K562 (cell line): Measurements from ENCODE around the gene GINS1. TPM values are rescaled to one million over a fixed set of nuclear protein-coding genes. Genes with fewer than 3 reads are reported as not detected.

Experiments used
- ATAC-seq: fragments of 200-7000 bp; cut with Tn5 transposase; 3 replicates; pipeline ENCODE4 v1.9.1; 2020; ENCODE audit warnings: moderate library complexity
- BruUV-seq: library from RNA; stranded (reverse); fragments of 400-500 nt; replicated peaks from 2 replicates; lab custom pipeline; 2021; lab: Mats Ljungman, UMichigan
- CTCF ChIA-PET: fragments of 300-600 bp; formaldehyde crosslinking; extraction: SDS; loops from one replicate; lab custom pipeline; 2021; ENCODE audit warnings: low intra/inter-chr PET ratio; lab: Yijun Ruan, JAX
- POLR2A ChIA-PET: fragments of 300-600, 350-650 bp; sonication (Branson Sonifier 250); formaldehyde crosslinking; extraction: SDS; loops from one replicate; lab custom pipeline; 2021; ENCODE audit warnings: antibody characterized with exemption, inconsistent platforms; lab: Yijun Ruan, JAX
- DNase-seq, 4 experiments: peaks; one replicate each; pipeline versions ENCODE4 v3.0.0 to v3.0.0-alpha.2; 2011 to 2018; ENCODE audit warnings: low spot score in 3 of 4, mixed read lengths in 3 of 4; ENCODE audit errors: extremely low read depth in 1 of 4
- FAIRE-seq: peaks from 2 replicates; lab custom pipeline; 2011; peaks lifted over from hg19 to GRCh38; lab: Jason Lieb, UNC
- H2AFZ ChIP-seq: 2 replicates; pipeline ENCODE4 v1.6.0; 2011; ENCODE audit warnings: low read depth, low read length, control low read depth, inconsistent platforms
- H3K27ac ChIP-seq: fragments of 200-600 bp; 3 replicates; pipeline ENCODE4 v1.8.0; 2011; ENCODE audit warnings: low read depth, mild to moderate bottlenecking, control low read depth, inconsistent platforms, low read length, moderate library complexity, mixed read lengths; ENCODE audit errors: extremely low read depth
- H3K27me3 ChIP-seq, 2 experiments: fragments of 300-600 bp in 1 of 2; 2 replicates in 1 of 2; 3 replicates in 1 of 2; pipeline versions ENCODE4 v1.6.0 to v1.8.0; 2011; ENCODE audit warnings: inconsistent platforms in 2 of 2, low read length in 2 of 2, mild to moderate bottlenecking in 1 of 2, mixed read lengths in 1 of 2, moderate library complexity in 1 of 2; ENCODE audit not compliant: control insufficient read depth in 2 of 2, insufficient read depth in 2 of 2
- H3K36me3 ChIP-seq: fragments of 300-600 bp; 3 replicates; pipeline ENCODE4 v1.8.0; 2011; ENCODE audit warnings: mild to moderate bottlenecking, low read length, inconsistent platforms; ENCODE audit not compliant: control insufficient read depth, insufficient read depth
- H3K4me1 ChIP-seq, 2 experiments: fragments of 200-600 bp in 1 of 2; replicated peaks in 1 of 2; 2 replicates in 1 of 2; 3 replicates in 1 of 2; pipeline versions ENCODE4 v1.5.1 to v1.8.0; 2011; ENCODE audit warnings: inconsistent platforms in 2 of 2, low read length in 2 of 2, mild to moderate bottlenecking in 1 of 2, mixed read lengths in 1 of 2, moderate library complexity in 1 of 2; ENCODE audit not compliant: control insufficient read depth in 2 of 2, insufficient read depth in 2 of 2
- H3K4me2 ChIP-seq: 2 replicates; pipeline ENCODE4 v1.6.1; 2011; ENCODE audit warnings: low read length, control low read depth, inconsistent platforms, mixed read lengths; ENCODE audit not compliant: insufficient read depth
- H3K4me3 ChIP-seq: fragments of 200-600 bp; sonication (generic), shearing (Covaris generic); 2 replicates; pipeline ENCODE4 v1.5.1; 2016; ENCODE audit warnings: control low read depth, inconsistent platforms
- H3K79me2 ChIP-seq: fragments of 200-600 bp; 3 replicates; pipeline ENCODE4 v1.8.0; 2011; ENCODE audit warnings: low read length, inconsistent platforms; ENCODE audit not compliant: control insufficient read depth, insufficient read depth
- H3K9ac ChIP-seq, 2 experiments: 2 replicates each; pipeline versions ENCODE4 v1.6.0 to v1.6.1; 2011; ENCODE audit warnings: low read depth in 2 of 2, low read length in 2 of 2, control low read depth in 1 of 2, inconsistent platforms in 1 of 2, mild to moderate bottlenecking in 1 of 2, mixed read lengths in 1 of 2; ENCODE audit not compliant: insufficient read depth in 1 of 2
- H3K9me1 ChIP-seq: one replicate; pipeline ENCODE4 v1.6.0; 2011; ENCODE audit warnings: inconsistent platforms, mild to moderate bottlenecking, low read length, moderate library complexity; ENCODE audit not compliant: control insufficient read depth, insufficient read depth
- H3K9me3 ChIP-seq: replicated peaks from 2 replicates; pipeline ENCODE4 v1.5.1; 2011; ENCODE audit warnings: low read depth, low read length, inconsistent platforms; ENCODE audit not compliant: control insufficient read depth, insufficient read depth
- H4K20me1 ChIP-seq: replicated peaks from 2 replicates; pipeline ENCODE4 v1.6.1; 2011; ENCODE audit warnings: low read length, inconsistent platforms, mixed read lengths; ENCODE audit not compliant: control insufficient read depth, insufficient read depth
- CREM ChIP-seq: IDR thresholded peaks from 2 replicates; pipeline ENCODE4 v1.6.1; 2014; ENCODE audit warnings: antibody characterized with exemption, low read depth
- EZH2 ChIP-seq: IDR thresholded peaks from 2 replicates; pipeline ENCODE4 v1.6.1; 2012; ENCODE audit warnings: low read depth, mild to moderate bottlenecking, inconsistent platforms, low read length, borderline replicate concordance
- NFE2 ChIP-seq: IDR thresholded peaks from 2 replicates; pipeline ENCODE4 v1.6.1; 2014; ENCODE audit warnings: antibody characterized with exemption, low read depth
- NFIX ChIP-seq: fragments of 250-450 bp; sonication (Bioruptor Pico); IDR thresholded peaks from 2 replicates; pipeline ENCODE4 v1.4.0; 2020; ENCODE audit warnings: low read depth, mild to moderate bottlenecking, moderate library complexity
- SMARCA4 ChIP-seq: fragments of 450-650 bp; IDR thresholded peaks from 2 replicates; pipeline ENCODE4 v1.6.1; 2016
- TAF15 ChIP-seq: fragments of 200-400 bp; formaldehyde crosslinking; IDR thresholded peaks from 2 replicates; pipeline ENCODE4 v1.6.1; 2017; ENCODE audit warnings: mild to moderate bottlenecking, low read depth, low read length, moderate library complexity
- ZC3H4 ChIP-seq: sonication (generic); formaldehyde crosslinking; IDR thresholded peaks from 2 replicates; pipeline ENCODE4 v1.9.0; 2021; ENCODE audit warnings: missing genetic modification reagents, borderline replicate concordance
- ZNF174 ChIP-seq: fragments of 250-450 bp; sonication (Bioruptor Pico); IDR thresholded peaks from 2 replicates; pipeline ENCODE4 v1.4.0; 2020; ENCODE audit warnings: mild to moderate bottlenecking
- ZNF408 ChIP-seq: fragments of 250-450 bp; sonication (Bioruptor Pico); IDR thresholded peaks from 2 replicates; pipeline ENCODE4 v1.4.0; 2020; ENCODE audit warnings: low read depth, mild to moderate bottlenecking, moderate library complexity
- ZNF699 ChIP-seq: fragments of 250-450 bp; sonication (Bioruptor Pico); IDR thresholded peaks from 2 replicates; pipeline ENCODE4 v1.8.0; 2021; ENCODE audit warnings: mild to moderate bottlenecking, moderate library complexity; ENCODE audit not compliant: insufficient replicate concordance
- WGBS: fragments of 100-300 bp; shearing (Covaris generic); methylation state at CpG from one replicate; pipeline ENCODE4 v1.1.6; 2016; ENCODE audit warnings: low coverage, mixed read lengths; ENCODE audit not compliant: insufficient coverage; ENCODE audit errors: missing lambda C conversion rate; 5-methylcytosine and 5-hydroxymethylcytosine counted together
- in situ Hi-C: fragments of 300-500 bp; cut with MboI; formaldehyde crosslinking; loops from 4 replicates; pipeline ENCODE4 v1.15.0; 2018; ENCODE audit warnings: inconsistent platforms, mixed read lengths
- intact Hi-C: fragments of 100-400 bp; cut with micrococcal nuclease; formaldehyde crosslinking; loops from 2 replicates; pipeline ENCODE4 v1.14.2; 2022
- polyA plus RNA-seq, 8 experiments: library from polyadenylated mRNA; depleted of rRNA in 4 of 8; stranded (reverse) in 5 of 8; unstranded in 3 of 8; fragments of >200 nt; fragmentation: Nextera tagmentation in 2 of 8; fragmentation: Illumina TruSeq in 1 of 8; extraction: Ambion mirVana in 2 of 8; extraction: Trizol in 1 of 8; gene quantifications; 2 replicates each; pipeline versions ENCODE4 v1.2.1 to v1.2.3, GENCODE V29; 2011 to 2014; ENCODE audit warnings: inconsistent platforms in 1 of 8, missing spikeins in 1 of 8
- total RNA-seq, 7 experiments: library from RNA; depleted of rRNA in 6 of 7; stranded (reverse); fragments of >200 nt in 6 of 7; fragmentation: Illumina TruSeq in 2 of 7; extraction: Trizol in 2 of 7; gene quantifications; 2 replicates each; pipeline versions ENCODE4 v1.2.1 to v1.2.3, GENCODE V29; 2011 to 2021; ENCODE audit warnings: low replicate concordance in 1 of 7
- TF ChIP-seq, protein P1 (sequence below): sonication (generic); formaldehyde crosslinking; IDR thresholded peaks from 2 replicates; pipeline ENCODE4 v1.8.1; 2023; ENCODE audit warnings: mild to moderate bottlenecking, missing genetic modification reagents
- TF ChIP-seq, protein P2 (sequence below): fragments of 450-650 bp; IDR thresholded peaks from 2 replicates; pipeline ENCODE4 v1.6.1; 2016; ENCODE audit warnings: mild to moderate bottlenecking

Gene GINS1
- total and polyA plus RNA-seq, 9 of the 15 experiments (the other 6 are each of a cell fraction or from before 2014, with no cell fraction given) = 13.1 to 31.8 (median 24.1) TPM

DNA sequence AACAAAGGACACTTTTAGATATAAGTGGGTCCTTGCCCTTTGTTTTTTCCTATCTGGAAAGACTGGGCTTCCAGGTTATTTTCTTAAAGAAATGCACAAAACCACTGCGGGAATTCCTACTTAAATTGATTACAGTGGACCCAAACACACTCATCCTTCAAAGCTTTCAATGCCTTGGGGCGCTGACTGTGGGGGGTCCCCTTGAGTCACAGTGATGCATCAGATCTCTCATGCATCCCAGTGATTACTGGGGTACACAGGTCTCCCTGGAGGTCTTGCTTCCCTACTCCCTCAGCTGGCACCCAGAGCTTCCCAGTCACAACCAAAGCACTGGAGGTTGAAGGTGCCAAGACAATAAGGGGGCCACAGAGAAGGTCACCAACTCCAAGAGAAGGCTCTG is 37.5 kb upstream of the GINS1 start:
- POLR2A ChIA-PET = no interaction called here
- no peak for FAIRE-seq
- TF ChIP-seq SMARCA4 (no peak), ZNF699 (CRISPR knock-in tag) (no peak), ZNF174 (CRISPR knock-in tag) (no peak), NFE2 (no peak), CREM (no peak)
- no peaks in the 10 kb centered on the region for H3K27me3 ChIP-seq
- no peaks in the 10 kb centered on the region; the same call in 2 of the 3 replicates for H3K36me3 ChIP-seq
- H2AFZ ChIP-seq = no peak overlapping the region
- H3K4me3 ChIP-seq = no peak overlapping the region
- H3K9me3 ChIP-seq = no peaks in the 10 kb centered on the region
- ATAC-seq = no peak
- H3K9ac ChIP-seq = no peak overlapping the region
- in situ Hi-C loops (no loop called here), intact Hi-C loops (no loop called here)
- no peak overlapping the region for H3K4me2 ChIP-seq
- no peaks in the 10 kb centered on the region for H3K79me2 ChIP-seq
- WGBS = 73% methylated on average over 2 of the region's 2 CpGs
- CTCF ChIA-PET = no interaction called here
- DNase-seq = no peak
- no peaks in the 10 kb centered on the region for H4K20me1 ChIP-seq
- no peaks in the 10 kb centered on the region; a peak in 1 of 5 replicates for H3K4me1 ChIP-seq
- no TSS peak for BruUV-seq
- H3K27ac ChIP-seq = no peak overlapping the region
- H3K9me1 ChIP-seq = no peaks in the 10 kb centered on the region

DNA sequence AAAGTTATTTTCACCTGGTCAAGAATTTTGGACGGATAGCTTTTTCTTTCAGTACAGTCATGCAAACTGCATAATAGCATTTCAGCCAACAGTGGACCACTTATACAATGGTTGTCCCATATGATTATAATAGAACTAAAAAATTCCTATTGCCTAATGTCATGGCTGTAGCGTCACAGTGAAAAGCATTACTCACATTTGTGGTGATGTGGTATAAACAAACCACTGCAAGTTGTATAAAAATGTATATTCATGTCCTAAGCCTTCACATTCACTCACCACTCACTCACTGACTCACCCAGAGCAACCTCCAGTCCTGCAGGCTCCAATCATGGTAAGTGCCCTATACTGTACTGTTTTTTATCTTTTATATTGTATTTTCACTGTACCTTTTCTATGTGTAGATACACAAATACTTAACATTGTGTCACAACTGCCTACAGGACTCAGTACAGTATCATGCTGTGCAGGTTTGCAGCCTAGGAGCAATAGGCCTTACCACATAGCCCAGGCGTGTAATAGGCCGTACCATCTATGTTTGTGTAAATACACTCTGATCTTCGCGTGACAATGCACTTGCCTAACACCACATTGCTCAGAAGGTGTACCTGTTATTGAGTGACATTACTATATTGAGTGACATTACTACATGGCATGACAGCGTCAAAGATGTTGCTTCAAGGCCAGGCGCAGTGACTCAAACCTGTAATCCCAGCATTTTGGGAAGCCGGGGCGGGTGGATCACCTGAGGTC is 34.7 kb upstream of the GINS1 start:
- H3K79me2 ChIP-seq = peaks cover 7% of the 10 kb centered on the region; the same call in 2 of the 3 replicates
- FAIRE-seq = no peak
- TF ChIP-seq, protein P1, sequence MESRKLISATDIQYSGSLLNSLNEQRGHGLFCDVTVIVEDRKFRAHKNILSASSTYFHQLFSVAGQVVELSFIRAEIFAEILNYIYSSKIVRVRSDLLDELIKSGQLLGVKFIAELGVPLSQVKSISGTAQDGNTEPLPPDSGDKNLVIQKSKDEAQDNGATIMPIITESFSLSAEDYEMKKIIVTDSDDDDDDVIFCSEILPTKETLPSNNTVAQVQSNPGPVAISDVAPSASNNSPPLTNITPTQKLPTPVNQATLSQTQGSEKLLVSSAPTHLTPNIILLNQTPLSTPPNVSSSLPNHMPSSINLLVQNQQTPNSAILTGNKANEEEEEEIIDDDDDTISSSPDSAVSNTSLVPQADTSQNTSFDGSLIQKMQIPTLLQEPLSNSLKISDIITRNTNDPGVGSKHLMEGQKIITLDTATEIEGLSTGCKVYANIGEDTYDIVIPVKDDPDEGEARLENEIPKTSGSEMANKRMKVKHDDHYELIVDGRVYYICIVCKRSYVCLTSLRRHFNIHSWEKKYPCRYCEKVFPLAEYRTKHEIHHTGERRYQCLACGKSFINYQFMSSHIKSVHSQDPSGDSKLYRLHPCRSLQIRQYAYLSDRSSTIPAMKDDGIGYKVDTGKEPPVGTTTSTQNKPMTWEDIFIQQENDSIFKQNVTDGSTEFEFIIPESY = no peak
- TF ChIP-seq TAF15 (no peak), ZNF408 (CRISPR knock-in tag) (no peak), ZC3H4 (CRISPR knock-in tag) (no peak), NFIX (CRISPR knock-in tag) (no peak), EZH2 (no peak)
- TF ChIP-seq, protein P2, sequence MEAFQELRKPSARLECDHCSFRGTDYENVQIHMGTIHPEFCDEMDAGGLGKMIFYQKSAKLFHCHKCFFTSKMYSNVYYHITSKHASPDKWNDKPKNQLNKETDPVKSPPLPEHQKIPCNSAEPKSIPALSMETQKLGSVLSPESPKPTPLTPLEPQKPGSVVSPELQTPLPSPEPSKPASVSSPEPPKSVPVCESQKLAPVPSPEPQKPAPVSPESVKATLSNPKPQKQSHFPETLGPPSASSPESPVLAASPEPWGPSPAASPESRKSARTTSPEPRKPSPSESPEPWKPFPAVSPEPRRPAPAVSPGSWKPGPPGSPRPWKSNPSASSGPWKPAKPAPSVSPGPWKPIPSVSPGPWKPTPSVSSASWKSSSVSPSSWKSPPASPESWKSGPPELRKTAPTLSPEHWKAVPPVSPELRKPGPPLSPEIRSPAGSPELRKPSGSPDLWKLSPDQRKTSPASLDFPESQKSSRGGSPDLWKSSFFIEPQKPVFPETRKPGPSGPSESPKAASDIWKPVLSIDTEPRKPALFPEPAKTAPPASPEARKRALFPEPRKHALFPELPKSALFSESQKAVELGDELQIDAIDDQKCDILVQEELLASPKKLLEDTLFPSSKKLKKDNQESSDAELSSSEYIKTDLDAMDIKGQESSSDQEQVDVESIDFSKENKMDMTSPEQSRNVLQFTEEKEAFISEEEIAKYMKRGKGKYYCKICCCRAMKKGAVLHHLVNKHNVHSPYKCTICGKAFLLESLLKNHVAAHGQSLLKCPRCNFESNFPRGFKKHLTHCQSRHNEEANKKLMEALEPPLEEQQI = no peak

More for the DNA sequence above, 34.7 kb upstream of the GINS1 start:
- no TSS peak for BruUV-seq
- WGBS = 90% methylated on average over 6 of the region's 10 CpGs
- no peak overlapping the region for H3K27ac ChIP-seq
- no peak for DNase-seq
- H3K4me2 ChIP-seq = no peak overlapping the region
- ChIA-PET CTCF (no interaction called here), POLR2A (no interaction called here)
- no peaks in the 10 kb centered on the region; the same call in 2 of the 3 replicates for H3K36me3 ChIP-seq
- intact Hi-C loops = no loop called here
- no peaks in the 10 kb centered on the region for H3K9me1 ChIP-seq
- no peaks in the 10 kb centered on the region for H3K9me3 ChIP-seq
- H4K20me1 ChIP-seq = no peaks in the 10 kb centered on the region
- ATAC-seq = no peak
- no peak overlapping the region for H3K4me3 ChIP-seq
- H3K9ac ChIP-seq = no peak overlapping the region
- no peaks in the 10 kb centered on the region; a peak in 1 of 5 replicates for H3K4me1 ChIP-seq
- H3K27me3 ChIP-seq = no peaks in the 10 kb centered on the region
- in situ Hi-C loops = no loop called here
- no peak overlapping the region for H2AFZ ChIP-seq
